Stomach smooth muscle (tissue), 2 donors: ENCODE results near the gene COX6A2.

Experiments used
- H3K27ac ChIP-seq: one replicate; pipeline ENCODE4 v1.7.0; 2013; ENCODE audit warnings: mild to moderate bottlenecking, low read length, inconsistent platforms
- H3K27me3 ChIP-seq, 2 donors: one replicate each; pipeline ENCODE4 v1.7.0; 2013; ENCODE audit warnings: low read length in 2 of 2; ENCODE audit not compliant: insufficient read depth in 2 of 2, control insufficient read depth in 1 of 2
- H3K36me3 ChIP-seq, 2 donors: one replicate each; pipeline ENCODE4 v1.7.0; 2013; ENCODE audit warnings: low read length in 2 of 2; ENCODE audit not compliant: control insufficient read depth in 2 of 2, insufficient read depth in 2 of 2
- H3K4me1 ChIP-seq: one replicate; pipeline ENCODE4 v1.7.0; 2013; ENCODE audit warnings: low read length; ENCODE audit not compliant: control insufficient read depth, insufficient read depth
- H3K4me3 ChIP-seq, 2 donors: one replicate each; pipeline ENCODE4 v1.7.0; 2013; ENCODE audit warnings: low read length in 2 of 2
- H3K9ac ChIP-seq, 2 donors: one replicate each; pipeline ENCODE4 v1.7.0; 2013; ENCODE audit warnings: low read length in 2 of 2, mild to moderate bottlenecking in 1 of 2
- H3K9me3 ChIP-seq, 2 donors: one replicate each; pipeline ENCODE4 v1.7.0; 2013; ENCODE audit warnings: low read length in 2 of 2; ENCODE audit not compliant: control insufficient read depth in 2 of 2
- donor health status: healthy.
- donor health status: Pancreatic carcinoma.

COX6A2 gene

GRCh38 chr16:31393056-31393455 lies 35.1 kb downstream of the COX6A2 start, which contains the start of gene ITGAD:
Gene ITGAD (plus strand): TSS chr16:31393335. CDS start chr16:31393361, 26 bp downstream.
- H3K9me3 ChIP-seq: no peaks in the 10 kb centered on the region
- H3K4me3 ChIP-seq: no peak within 1 kb of the TSS
- no peak within 1 kb of the TSS for H3K9ac ChIP-seq
- no peak within 1 kb of the TSS for H3K27ac ChIP-seq
- H3K27me3 ChIP-seq: peaks cover 2% of the 10 kb centered on the region in 2 donors
- H3K4me1 ChIP-seq: no peaks in the 10 kb centered on the region
- no peaks in the 10 kb centered on the region for H3K36me3 ChIP-seq

- Histone ChIP-seq H3K4me1 (no peaks in the 10 kb centered on the region), H3K36me3 (no peaks in the 10 kb centered on the region), H3K9me3 (no peaks in the 10 kb centered on the region), H3K4me3 (no peak overlapping the region), H3K9ac (no peak overlapping the region), H3K27ac (no peak overlapping the region), H3K27me3 (peaks cover 2 to 6% of the 10 kb centered on the region in 2 donors)
These were observed 37.6 kb downstream of the COX6A2 start for GRCh38 chr16:31390504-31391041.

GRCh38 chr16:31388535-31388934 lies 39.6 kb downstream of the COX6A2 start:
- H3K27me3 ChIP-seq: peaks cover 2 to 6% of the 10 kb centered on the region in 2 donors
- H3K9ac ChIP-seq: no peak overlapping the region
- no peaks in the 10 kb centered on the region for H3K4me1 ChIP-seq
- H3K9me3 ChIP-seq: no peaks in the 10 kb centered on the region
- H3K36me3 ChIP-seq: no peaks in the 10 kb centered on the region
- no peak overlapping the region for H3K27ac ChIP-seq
- H3K4me3 ChIP-seq: no peak overlapping the region

GRCh38 chr16:31386157-31386984 lies 41.8 kb downstream of the COX6A2 start:
- Histone ChIP-seq H3K27ac (no peak overlapping the region), H3K4me1 (no peaks in the 10 kb centered on the region), H3K9me3 (no peaks in the 10 kb centered on the region), H3K9ac (no peak overlapping the region), H3K36me3 (no peaks in the 10 kb centered on the region), H3K4me3 (no peak overlapping the region), H3K27me3 (peaks cover 10 to 11% of the 10 kb centered on the region in 2 donors)

- Histone ChIP-seq H3K27me3 (peaks cover 10 to 11% of the 10 kb centered on the region in 2 donors), H3K27ac (no peak overlapping the region), H3K4me3 (no peak overlapping the region), H3K4me1 (no peaks in the 10 kb centered on the region), H3K9ac (no peak overlapping the region), H3K36me3 (no peaks in the 10 kb centered on the region), H3K9me3 (no peaks in the 10 kb centered on the region)
These were observed 42.5 kb downstream of the COX6A2 start for GRCh38 chr16:31385680-31386079.

- Histone ChIP-seq H3K4me3 (no peak overlapping the region), H3K27me3 (peaks cover 10 to 11% of the 10 kb centered on the region in 2 donors), H3K4me1 (no peaks in the 10 kb centered on the region), H3K36me3 (no peaks in the 10 kb centered on the region), H3K9ac (no peak overlapping the region), H3K9me3 (no peaks in the 10 kb centered on the region), H3K27ac (no peak overlapping the region)
These were observed 45.5 kb downstream of the COX6A2 start for GRCh38 chr16:31382485-31383161.

- peaks cover 7 to 10% of the 10 kb centered on the region in 2 donors for H3K27me3 ChIP-seq
- no peak overlapping the region for H3K9ac ChIP-seq
- peaks cover 0 to 3% of the 10 kb centered on the region in 2 donors for H3K9me3 ChIP-seq
- H3K27ac ChIP-seq: no peak overlapping the region
- H3K36me3 ChIP-seq: no peaks in the 10 kb centered on the region
- H3K4me3 ChIP-seq: no peak overlapping the region
- H3K4me1 ChIP-seq: no peaks in the 10 kb centered on the region
These were observed 48.0 kb downstream of the COX6A2 start for GRCh38 chr16:31380201-31380600.
